Spleen (tissue), 7 donors: Measurements from ENCODE around the gene PHC2.

ENCODE experiments used
- CTCF ChIP-seq, 11 experiments: fragments of 200-600 bp in 7 of 11; fragments of 450-650 bp in 4 of 11; sonication (generic) in 4 of 11; IDR thresholded peaks in 8 of 11; conservative IDR thresholded peaks in 3 of 11; 1 replicate in 7 of 11; 2 replicates in 4 of 11; pipeline versions ENCODE4 v1.4.0 to v1.8.0; 2016 to 2021; ENCODE audit warnings: antibody characterized with exemption in 11 of 11, inconsistent platforms in 4 of 11, mild to moderate bottlenecking in 1 of 11
- POLR2A ChIP-seq, 3 donors: fragments of 450-650 bp; IDR thresholded peaks; one replicate each; pipeline ENCODE4 v1.5.1; 2017; ENCODE audit warnings: antibody characterized with exemption in 3 of 3, mild to moderate bottlenecking in 1 of 3
- donor health status: DM: no; HTN: no; CAD: no; lungs with moderate emphysema.
- donor health status: DM: no; HTN: no; CAD: no.
- donor health status: DM: no; HTN: no; CAD: no.

- no peak for TF ChIP-seq POLR2A (IDR thresholded peaks at IDR 0.05)
- no peak for TF ChIP-seq CTCF (IDR thresholded peaks at IDR 0.05 in 8 of 11, conservative IDR thresholded peaks at IDR 0.05 in 3 of 11)
These were observed 110.8 kb downstream of the PHC2 start for GRCh38 chr1:33319949-33320618.
